HepG2 (cell line): Measurements from ENCODE around the gene RBBP5.

ENCODE experiments used
- CREB1 ChIP-seq, 2 experiments: fragments of 450-650 bp in 1 of 2; IDR thresholded peaks; 2 replicates each; pipeline ENCODE4 v1.6.1; 2016 to 2017; ENCODE audit warnings: control low read depth in 1 of 2, mild to moderate bottlenecking in 1 of 2, missing compliant biosample characterization in 1 of 2, missing genetic modification characterization in 1 of 2
- NFIC ChIP-seq: IDR thresholded peaks from 2 replicates; pipeline ENCODE4 v1.6.1; 2012; ENCODE audit warnings: mild to moderate bottlenecking, low read length, inconsistent platforms

DNA sequence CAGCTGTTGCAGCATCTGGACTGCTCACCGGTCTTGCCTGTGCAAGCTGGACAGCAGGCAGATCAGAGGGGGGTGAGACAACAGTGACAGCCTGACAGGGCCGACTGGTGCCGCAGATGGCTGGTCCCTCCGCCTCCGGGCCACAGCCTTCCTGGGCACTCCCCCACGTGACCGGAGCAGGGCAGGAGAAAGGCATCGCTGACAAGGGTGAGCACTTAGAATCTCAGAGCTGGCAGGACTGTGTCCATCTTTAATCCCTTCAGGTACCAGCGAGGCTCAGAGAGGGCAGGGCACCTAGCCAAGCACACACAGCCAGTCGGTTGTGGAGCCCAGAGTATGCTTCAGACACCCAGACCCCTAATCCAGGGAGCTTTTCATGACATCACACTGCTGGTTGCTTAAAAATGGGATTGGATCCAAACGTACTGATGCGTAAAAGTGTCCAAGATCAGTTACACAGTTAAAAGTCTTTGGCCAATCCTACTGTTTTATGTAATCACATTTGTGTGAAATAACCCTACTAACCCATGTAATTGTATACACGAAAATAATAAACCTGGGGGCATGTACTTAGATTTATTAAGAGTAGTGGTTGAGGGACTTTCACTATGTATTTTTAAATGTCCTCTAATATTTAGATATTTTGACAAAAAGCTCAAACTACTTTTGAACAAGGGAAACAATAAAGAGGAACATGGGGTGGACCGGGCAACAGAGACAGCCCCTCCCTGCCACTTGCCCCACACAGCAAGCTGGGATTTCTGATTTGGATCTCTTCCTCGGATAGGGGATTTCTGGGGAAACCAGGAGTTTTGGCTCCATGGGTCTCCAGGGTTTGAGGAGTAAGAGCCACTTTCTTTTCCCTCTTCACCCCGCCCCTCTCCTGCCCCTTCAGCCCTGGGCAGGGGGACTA is 79.5 kb downstream of the RBBP5 start:
- TF ChIP-seq CREB1 (IDR thresholded peaks at IDR 0.05) (no peak), CREB1 (CRISPR knock-in tag; IDR thresholded peaks at IDR 0.05) (no peak), NFIC (no peak)
